K562 (cell line): Measurements from ENCODE around the gene HNRNPU. TPM values are rescaled to one million over a fixed set of nuclear protein-coding genes. Genes with fewer than 3 reads are reported as not detected.
"Not testable (repeated sequence)": the region's sequence is repeated elsewhere in the genome, so short reads cannot be mapped to it uniquely, and the experiment has no call there.

Experiments
- CEBPB ChIP-seq: fragments of 450-650 bp; IDR thresholded peaks from 2 replicates; pipeline ENCODE4 v1.6.1; 2016; ENCODE audit warnings: missing genetic modification characterization, missing compliant biosample characterization
- KDM1A ChIP-seq, 2 experiments: fragments of 450-650 bp; IDR thresholded peaks; 2 replicates each; pipeline ENCODE4 v1.6.1; 2016; ENCODE audit warnings: mild to moderate bottlenecking in 2 of 2
- ZNF445 ChIP-seq: fragments of 250-450 bp; sonication (Bioruptor Pico); IDR thresholded peaks from 2 replicates; pipeline ENCODE4 v1.4.0; 2020; ENCODE audit warnings: low read depth, mild to moderate bottlenecking, moderate library complexity
- polyA plus RNA-seq, 8 experiments: library from polyadenylated mRNA; depleted of rRNA in 4 of 8; stranded (reverse) in 5 of 8; unstranded in 3 of 8; fragments of >200 nt; fragmentation: Nextera tagmentation in 2 of 8; fragmentation: Illumina TruSeq in 1 of 8; extraction: Ambion mirVana in 2 of 8; extraction: Trizol in 1 of 8; gene quantifications; 2 replicates each; pipeline versions ENCODE4 v1.2.1 to v1.2.3, GENCODE V29; 2011 to 2014; ENCODE audit warnings: inconsistent platforms in 1 of 8, missing spikeins in 1 of 8
- total RNA-seq, 7 experiments: library from RNA; depleted of rRNA in 6 of 7; stranded (reverse); fragments of >200 nt in 6 of 7; fragmentation: Illumina TruSeq in 2 of 7; extraction: Trizol in 2 of 7; gene quantifications; 2 replicates each; pipeline versions ENCODE4 v1.2.1 to v1.2.3, GENCODE V29; 2011 to 2021; ENCODE audit warnings: low replicate concordance in 1 of 7
- TF ChIP-seq, protein P1 (sequence below), 2 experiments: fragments of 450-650 bp in 1 of 2; sonication (generic) in 1 of 2; formaldehyde crosslinking in 1 of 2; IDR thresholded peaks; 2 replicates each; pipeline versions ENCODE4 v1.7.1 to v1.9.0; 2016 to 2022; ENCODE audit warnings: inconsistent platforms in 1 of 2, mild to moderate bottlenecking in 1 of 2, missing genetic modification reagents in 1 of 2

HNRNPU gene
- total and polyA plus RNA-seq, 9 of the 15 experiments (the other 6 are each of a cell fraction or from before 2014, with no cell fraction given): 159 to 777 (median 577) TPM

DNA sequence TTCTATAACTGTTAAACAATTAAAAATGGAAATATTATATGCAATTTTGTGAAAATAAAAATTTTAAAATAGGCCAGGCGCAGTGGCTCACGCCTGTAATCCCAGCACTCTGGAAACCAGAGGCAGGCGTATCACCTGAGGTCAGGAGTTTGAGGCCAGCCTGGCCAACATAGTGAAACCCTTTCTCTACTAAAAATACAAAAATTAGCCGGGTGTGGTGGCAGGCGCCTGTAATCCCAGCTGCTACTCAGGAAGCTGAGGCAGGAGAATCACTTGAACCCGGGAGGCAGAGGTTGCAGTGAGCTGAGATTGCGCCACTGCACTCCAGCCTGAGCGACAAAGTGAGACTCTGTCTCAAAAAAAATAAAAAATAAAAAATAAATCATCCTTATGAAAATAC lies 31.1 kb downstream of the HNRNPU start (continued):
- TF ChIP-seq, protein P1, sequence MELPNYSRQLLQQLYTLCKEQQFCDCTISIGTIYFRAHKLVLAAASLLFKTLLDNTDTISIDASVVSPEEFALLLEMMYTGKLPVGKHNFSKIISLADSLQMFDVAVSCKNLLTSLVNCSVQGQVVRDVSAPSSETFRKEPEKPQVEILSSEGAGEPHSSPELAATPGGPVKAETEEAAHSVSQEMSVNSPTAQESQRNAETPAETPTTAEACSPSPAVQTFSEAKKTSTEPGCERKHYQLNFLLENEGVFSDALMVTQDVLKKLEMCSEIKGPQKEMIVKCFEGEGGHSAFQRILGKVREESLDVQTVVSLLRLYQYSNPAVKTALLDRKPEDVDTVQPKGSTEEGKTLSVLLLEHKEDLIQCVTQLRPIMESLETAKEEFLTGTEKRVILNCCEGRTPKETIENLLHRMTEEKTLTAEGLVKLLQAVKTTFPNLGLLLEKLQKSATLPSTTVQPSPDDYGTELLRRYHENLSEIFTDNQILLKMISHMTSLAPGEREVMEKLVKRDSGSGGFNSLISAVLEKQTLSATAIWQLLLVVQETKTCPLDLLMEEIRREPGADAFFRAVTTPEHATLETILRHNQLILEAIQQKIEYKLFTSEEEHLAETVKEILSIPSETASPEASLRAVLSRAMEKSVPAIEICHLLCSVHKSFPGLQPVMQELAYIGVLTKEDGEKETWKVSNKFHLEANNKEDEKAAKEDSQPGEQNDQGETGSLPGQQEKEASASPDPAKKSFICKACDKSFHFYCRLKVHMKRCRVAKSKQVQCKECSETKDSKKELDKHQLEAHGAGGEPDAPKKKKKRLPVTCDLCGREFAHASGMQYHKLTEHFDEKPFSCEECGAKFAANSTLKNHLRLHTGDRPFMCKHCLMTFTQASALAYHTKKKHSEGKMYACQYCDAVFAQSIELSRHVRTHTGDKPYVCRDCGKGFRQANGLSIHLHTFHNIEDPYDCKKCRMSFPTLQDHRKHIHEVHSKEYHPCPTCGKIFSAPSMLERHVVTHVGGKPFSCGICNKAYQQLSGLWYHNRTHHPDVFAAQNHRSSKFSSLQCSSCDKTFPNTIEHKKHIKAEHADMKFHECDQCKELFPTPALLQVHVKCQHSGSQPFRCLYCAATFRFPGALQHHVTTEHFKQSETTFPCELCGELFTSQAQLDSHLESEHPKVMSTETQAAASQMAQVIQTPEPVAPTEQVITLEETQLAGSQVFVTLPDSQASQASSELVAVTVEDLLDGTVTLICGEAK (IDR thresholded peaks at IDR 0.05): peak; percentile 39; the same call in 1 of the 2 replicates
- TF ChIP-seq, protein P1 (CRISPR knock-in tag; IDR thresholded peaks at IDR 0.05): not testable (repeated sequence)
- TF ChIP-seq CEBPB (tag): peak; percentile 84
- 0 out of 2 replicates have a peak, but pooled peaks have one; percentile 13 for TF ChIP-seq ZNF445 (CRISPR knock-in tag)
- peak; percentile 67 to 70 for TF ChIP-seq KDM1A (IDR thresholded peaks at IDR 0.05)
